Calu3 (cell line): ENCODE data around the gene NLGN4Y. TPM values are rescaled to one million over a fixed set of nuclear protein-coding genes. Genes with fewer than 3 reads are reported as not detected.

Experiments
- BruUV-seq: library from RNA; stranded (reverse); fragments of 400-500 nt; replicated peaks from 2 replicates; lab custom pipeline; 2021; lab: Mats Ljungman, UMichigan
- CTCF ChIA-PET: fragments of 300-600 bp; sonication (Branson Sonifier 250); formaldehyde crosslinking; loops from one replicate; lab custom pipeline; 2022; ENCODE audit warnings: antibody characterized with exemption; lab: Charles Lee
- DNase-seq: peaks from one replicate; pipeline ENCODE4 v3.0.0; 2022
- H3K27ac Mint-ChIP-seq: one replicate; pipeline ENCODE4 v1.8.0; 2022; ENCODE audit warnings: mixed read lengths; ENCODE audit not compliant: unreplicated experiment
- H3K27me3 Mint-ChIP-seq: one replicate; pipeline ENCODE4 v1.8.0; 2022; ENCODE audit warnings: mixed read lengths; ENCODE audit not compliant: unreplicated experiment
- H3K36me3 Mint-ChIP-seq: one replicate; pipeline ENCODE4 v1.8.0; 2022; ENCODE audit warnings: mild to moderate bottlenecking, moderate library complexity, mixed read lengths; ENCODE audit not compliant: insufficient read depth, unreplicated experiment
- H3K4me1 Mint-ChIP-seq: one replicate; pipeline ENCODE4 v1.8.0; 2022; ENCODE audit warnings: mild to moderate bottlenecking, low read depth, mixed read lengths; ENCODE audit not compliant: unreplicated experiment
- H3K4me3 Mint-ChIP-seq: one replicate; pipeline ENCODE4 v1.8.0; 2022; ENCODE audit warnings: mild to moderate bottlenecking, low read depth, moderate library complexity, mixed read lengths; ENCODE audit not compliant: unreplicated experiment
- H3K9me3 Mint-ChIP-seq: one replicate; pipeline ENCODE4 v1.8.0; 2022; ENCODE audit warnings: low read depth, mixed read lengths; ENCODE audit not compliant: unreplicated experiment
- intact Hi-C: fragments of 100-400 bp; cut with micrococcal nuclease; formaldehyde crosslinking; loops from one replicate; pipeline ENCODE4 v1.10.0; 2022; ENCODE audit not compliant: unreplicated experiment
- total RNA-seq: library from RNA; stranded (reverse); gene quantifications from 2 replicates; pipeline ENCODE4 v1.2.3, GENCODE V29; 2022
- TF ChIP-seq, protein P1 (sequence below): fragments of 200-600 bp; IDR thresholded peaks from one replicate; pipeline ENCODE4 v1.8.0; 2022; ENCODE audit warnings: antibody characterized with exemption; ENCODE audit not compliant: unreplicated experiment

Gene NLGN4Y
- total RNA-seq, 1 experiment from 2014 or later: not detected

DNA sequence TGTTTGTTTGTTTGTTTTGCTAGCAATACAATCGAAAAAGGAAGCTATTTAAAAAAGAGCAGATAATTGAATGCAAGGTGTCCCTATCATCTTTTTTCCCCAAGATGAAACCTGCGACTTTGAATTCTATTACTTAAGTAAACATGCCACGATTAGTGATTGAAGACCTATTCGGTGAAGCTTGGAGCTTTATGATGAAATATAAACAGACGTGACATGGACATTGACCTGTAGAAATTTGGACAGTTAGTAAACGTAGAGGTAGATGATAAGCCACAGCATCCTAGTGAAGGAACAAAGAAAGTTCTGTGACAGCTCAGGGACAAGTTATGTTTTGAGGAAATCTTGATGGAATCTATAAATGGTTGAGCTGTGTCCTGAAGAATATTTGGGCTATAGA lies 103.9 kb downstream of the NLGN4Y start:
- TF ChIP-seq, protein P1, sequence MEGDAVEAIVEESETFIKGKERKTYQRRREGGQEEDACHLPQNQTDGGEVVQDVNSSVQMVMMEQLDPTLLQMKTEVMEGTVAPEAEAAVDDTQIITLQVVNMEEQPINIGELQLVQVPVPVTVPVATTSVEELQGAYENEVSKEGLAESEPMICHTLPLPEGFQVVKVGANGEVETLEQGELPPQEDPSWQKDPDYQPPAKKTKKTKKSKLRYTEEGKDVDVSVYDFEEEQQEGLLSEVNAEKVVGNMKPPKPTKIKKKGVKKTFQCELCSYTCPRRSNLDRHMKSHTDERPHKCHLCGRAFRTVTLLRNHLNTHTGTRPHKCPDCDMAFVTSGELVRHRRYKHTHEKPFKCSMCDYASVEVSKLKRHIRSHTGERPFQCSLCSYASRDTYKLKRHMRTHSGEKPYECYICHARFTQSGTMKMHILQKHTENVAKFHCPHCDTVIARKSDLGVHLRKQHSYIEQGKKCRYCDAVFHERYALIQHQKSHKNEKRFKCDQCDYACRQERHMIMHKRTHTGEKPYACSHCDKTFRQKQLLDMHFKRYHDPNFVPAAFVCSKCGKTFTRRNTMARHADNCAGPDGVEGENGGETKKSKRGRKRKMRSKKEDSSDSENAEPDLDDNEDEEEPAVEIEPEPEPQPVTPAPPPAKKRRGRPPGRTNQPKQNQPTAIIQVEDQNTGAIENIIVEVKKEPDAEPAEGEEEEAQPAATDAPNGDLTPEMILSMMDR: no peak
- Mint-ChIP-seq H3K9me3 (no peaks in the 10 kb centered on the region), H3K27me3 (no peaks in the 10 kb centered on the region), H3K4me1 (no peaks in the 10 kb centered on the region), H3K36me3 (no peaks in the 10 kb centered on the region), H3K27ac (no peak overlapping the region), H3K4me3 (no peak overlapping the region)
- intact Hi-C loops: no loop called here
- no TSS peak for BruUV-seq
- CTCF ChIA-PET: no interaction called here
- no peak for DNase-seq

DNA sequence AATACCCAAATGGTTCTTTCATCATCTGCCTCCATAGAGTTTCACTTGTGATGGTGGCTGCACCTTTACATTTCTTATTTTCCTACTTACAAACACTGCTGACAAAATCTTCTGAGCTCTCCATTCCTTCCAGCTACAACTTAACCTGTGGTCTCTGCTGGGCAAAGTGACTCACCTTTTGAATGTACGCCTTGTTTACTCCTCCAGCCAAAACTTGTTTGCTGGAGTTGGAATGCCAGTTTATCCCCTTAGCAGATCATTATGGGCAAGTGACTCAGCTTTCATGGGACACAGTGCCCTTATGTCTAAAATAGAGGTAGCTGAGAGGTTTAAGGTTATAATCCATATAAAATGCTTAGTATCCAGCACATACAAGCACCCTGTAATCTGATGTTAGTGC lies 107.3 kb downstream of the NLGN4Y start:
- TF ChIP-seq, protein P1: no peak
- DNase-seq: no peak
- Mint-ChIP-seq H3K27ac (no peak overlapping the region), H3K27me3 (no peaks in the 10 kb centered on the region), H3K9me3 (no peaks in the 10 kb centered on the region), H3K4me3 (no peak overlapping the region), H3K4me1 (no peaks in the 10 kb centered on the region), H3K36me3 (no peaks in the 10 kb centered on the region)
- CTCF ChIA-PET: no interaction called here
- BruUV-seq: no TSS peak
- intact Hi-C loops: no loop called here

DNA sequence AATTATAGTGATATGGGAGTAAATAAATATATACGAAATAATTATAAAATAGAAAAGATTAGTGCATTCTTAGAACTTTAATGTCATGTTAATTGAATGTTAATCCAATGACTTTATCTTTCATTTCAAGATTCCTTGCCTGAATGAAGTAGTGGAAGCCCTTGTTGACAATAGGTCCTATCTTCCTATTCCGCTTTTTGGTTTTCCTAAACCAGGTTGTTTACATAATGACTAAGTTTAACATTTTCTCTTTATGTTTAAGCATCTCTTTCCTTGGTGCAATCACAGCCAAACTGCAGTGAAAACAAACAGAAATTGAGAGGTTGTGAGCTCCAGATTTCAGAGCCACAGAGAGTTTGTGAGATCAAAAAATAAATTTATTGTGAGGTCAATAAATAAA lies 109.4 kb downstream of the NLGN4Y start:
- H3K4me3 Mint-ChIP-seq: no peak overlapping the region
- H3K36me3 Mint-ChIP-seq: no peaks in the 10 kb centered on the region
- no peaks in the 10 kb centered on the region for H3K9me3 Mint-ChIP-seq
- CTCF ChIA-PET: no interaction called here
- H3K27ac Mint-ChIP-seq: no peak overlapping the region
- intact Hi-C loops: no loop called here
- TF ChIP-seq, protein P1: no peak
- H3K4me1 Mint-ChIP-seq: no peaks in the 10 kb centered on the region
- no TSS peak for BruUV-seq
- no peaks in the 10 kb centered on the region for H3K27me3 Mint-ChIP-seq
- DNase-seq: no peak

DNA sequence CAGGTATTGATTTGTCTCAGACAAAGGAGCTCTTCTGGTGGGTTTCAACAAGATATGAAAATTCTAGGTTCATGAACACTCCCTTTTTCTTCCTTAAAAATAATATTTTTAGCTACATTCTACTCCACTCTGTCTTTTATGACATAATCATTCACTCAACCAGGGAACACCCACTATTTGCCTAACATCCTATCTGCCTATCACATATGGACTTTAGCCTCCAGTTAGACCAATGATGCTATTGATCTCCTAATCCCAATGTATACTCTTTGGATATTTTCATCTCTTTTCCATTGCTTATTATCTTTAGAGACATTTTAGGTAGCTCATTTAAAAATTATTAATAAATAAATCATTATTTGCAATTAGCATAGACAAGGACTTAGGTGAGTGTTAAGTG lies 110.6 kb downstream of the NLGN4Y start:
- H3K36me3 Mint-ChIP-seq: no peaks in the 10 kb centered on the region
- BruUV-seq: no TSS peak
- CTCF ChIA-PET: no interaction called here
- H3K27me3 Mint-ChIP-seq: no peaks in the 10 kb centered on the region
- H3K27ac Mint-ChIP-seq: no peak overlapping the region
- H3K9me3 Mint-ChIP-seq: no peaks in the 10 kb centered on the region
- no peak overlapping the region for H3K4me3 Mint-ChIP-seq
- H3K4me1 Mint-ChIP-seq: no peaks in the 10 kb centered on the region
- no peak for DNase-seq
- intact Hi-C loops: no loop called here
- TF ChIP-seq, protein P1: no peak

DNA sequence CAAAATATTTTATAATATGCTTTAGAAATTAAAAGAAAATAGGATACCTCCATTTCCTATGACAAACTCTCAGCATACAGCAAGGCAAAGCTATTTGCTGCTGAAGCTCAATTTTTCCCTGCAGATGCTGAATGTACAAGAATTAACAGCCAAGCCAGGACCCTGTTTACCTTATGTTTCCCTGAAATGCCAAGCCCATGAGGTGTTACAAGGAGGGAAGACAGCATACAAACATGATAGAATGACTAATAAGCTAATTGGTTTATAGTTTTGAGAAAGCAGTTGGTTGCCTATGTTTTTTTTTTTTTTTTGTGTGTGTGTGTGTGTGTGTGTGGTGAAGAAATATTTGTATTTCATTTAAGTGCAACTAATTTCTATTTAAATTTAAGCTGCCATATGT lies 113.2 kb downstream of the NLGN4Y start:
- Mint-ChIP-seq H3K36me3 (no peaks in the 10 kb centered on the region), H3K27me3 (no peaks in the 10 kb centered on the region), H3K4me3 (no peak overlapping the region), H3K27ac (no peak overlapping the region), H3K4me1 (no peaks in the 10 kb centered on the region), H3K9me3 (no peaks in the 10 kb centered on the region)
- TF ChIP-seq, protein P1: no peak
- DNase-seq: no peak
- no TSS peak for BruUV-seq
- CTCF ChIA-PET: no interaction called here
- intact Hi-C loops: no loop called here
